GM10266 (cell line): ENCODE measurements around the gene APBA1.
A peak's percentile ranks its signal among the peaks of the same experiment; 100 is the strongest.

Source experiments
- DNase-seq: peaks from one replicate; pipeline ENCODE4 v3.0.0; 2012; ENCODE audit errors: extremely low spot score
- TF ChIP-seq, protein P1 (sequence below): IDR thresholded peaks from 2 replicates; pipeline ENCODE4 v1.5.1; 2012; ENCODE audit warnings: mild to moderate bottlenecking, low read depth; ENCODE audit not compliant: control insufficient read depth, insufficient read depth; ENCODE audit errors: missing control alignments

Gene APBA1

DNA sequence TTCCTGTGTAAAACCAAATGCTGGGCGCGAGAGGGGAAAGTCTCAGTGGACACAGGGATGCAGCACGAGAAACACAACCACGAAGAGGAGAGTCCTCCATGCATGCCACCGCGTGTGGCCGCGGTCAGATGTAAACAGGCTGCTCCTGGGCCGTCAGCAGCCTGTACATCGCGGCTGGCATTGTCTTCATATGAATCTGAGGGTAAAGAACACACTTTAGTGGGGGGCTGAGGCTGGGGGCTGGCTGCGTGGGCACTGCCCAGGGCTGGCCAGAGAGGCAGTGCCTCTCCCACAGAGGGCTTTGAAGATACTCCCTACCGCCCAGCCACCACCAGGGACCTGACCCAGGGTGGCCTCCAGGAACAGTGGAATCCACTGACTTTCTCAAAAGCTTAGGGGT, 241.0 kb downstream of the APBA1 start:
- DNase-seq, result no peak
- TF ChIP-seq, protein P1, sequence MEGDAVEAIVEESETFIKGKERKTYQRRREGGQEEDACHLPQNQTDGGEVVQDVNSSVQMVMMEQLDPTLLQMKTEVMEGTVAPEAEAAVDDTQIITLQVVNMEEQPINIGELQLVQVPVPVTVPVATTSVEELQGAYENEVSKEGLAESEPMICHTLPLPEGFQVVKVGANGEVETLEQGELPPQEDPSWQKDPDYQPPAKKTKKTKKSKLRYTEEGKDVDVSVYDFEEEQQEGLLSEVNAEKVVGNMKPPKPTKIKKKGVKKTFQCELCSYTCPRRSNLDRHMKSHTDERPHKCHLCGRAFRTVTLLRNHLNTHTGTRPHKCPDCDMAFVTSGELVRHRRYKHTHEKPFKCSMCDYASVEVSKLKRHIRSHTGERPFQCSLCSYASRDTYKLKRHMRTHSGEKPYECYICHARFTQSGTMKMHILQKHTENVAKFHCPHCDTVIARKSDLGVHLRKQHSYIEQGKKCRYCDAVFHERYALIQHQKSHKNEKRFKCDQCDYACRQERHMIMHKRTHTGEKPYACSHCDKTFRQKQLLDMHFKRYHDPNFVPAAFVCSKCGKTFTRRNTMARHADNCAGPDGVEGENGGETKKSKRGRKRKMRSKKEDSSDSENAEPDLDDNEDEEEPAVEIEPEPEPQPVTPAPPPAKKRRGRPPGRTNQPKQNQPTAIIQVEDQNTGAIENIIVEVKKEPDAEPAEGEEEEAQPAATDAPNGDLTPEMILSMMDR, result no peak

DNA sequence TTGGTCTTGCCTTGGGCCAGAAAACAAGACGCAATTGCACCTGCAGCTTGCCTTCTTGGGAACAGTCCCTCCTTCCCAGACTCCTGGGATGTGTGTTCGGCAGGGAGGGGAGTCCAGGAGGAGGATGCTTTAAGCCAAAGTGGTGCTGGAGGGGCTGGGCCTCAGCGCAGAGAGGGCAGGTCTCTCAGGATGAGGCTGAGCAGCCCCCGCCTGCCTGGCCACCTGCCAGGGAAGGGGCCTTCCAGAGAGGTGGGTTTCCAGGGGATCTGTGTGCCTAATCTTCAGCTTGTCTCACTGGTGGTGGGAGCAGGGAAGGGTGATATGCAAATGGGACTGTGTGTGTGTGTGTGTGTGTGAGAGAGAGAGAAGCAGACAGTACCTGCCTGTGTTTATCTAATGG, 242.0 kb downstream of the APBA1 start:
- no peak for DNase-seq
- TF ChIP-seq, protein P1, result no peak

DNA sequence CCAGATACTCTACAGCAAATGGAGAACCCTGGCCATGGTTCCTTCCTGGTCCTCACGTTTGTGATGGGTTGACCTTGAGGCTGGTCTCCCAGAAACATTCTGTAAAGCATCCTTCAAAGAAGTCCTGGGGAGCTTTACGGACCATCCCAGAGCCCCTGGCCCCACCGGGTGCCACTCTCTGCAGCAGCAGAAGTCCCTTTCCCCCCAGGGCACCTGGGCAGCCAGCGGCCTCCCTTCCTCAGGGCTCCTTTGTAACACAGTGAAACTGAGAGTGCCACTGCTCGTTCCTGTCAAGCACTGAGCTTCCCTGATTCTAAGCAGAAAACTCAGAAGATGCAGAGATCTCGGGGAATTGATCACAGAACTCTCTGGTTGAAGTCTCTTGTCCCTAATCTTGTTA, 242.9 kb downstream of the APBA1 start:
- TF ChIP-seq, protein P1, result no peak
- DNase-seq, result no peak

DNA sequence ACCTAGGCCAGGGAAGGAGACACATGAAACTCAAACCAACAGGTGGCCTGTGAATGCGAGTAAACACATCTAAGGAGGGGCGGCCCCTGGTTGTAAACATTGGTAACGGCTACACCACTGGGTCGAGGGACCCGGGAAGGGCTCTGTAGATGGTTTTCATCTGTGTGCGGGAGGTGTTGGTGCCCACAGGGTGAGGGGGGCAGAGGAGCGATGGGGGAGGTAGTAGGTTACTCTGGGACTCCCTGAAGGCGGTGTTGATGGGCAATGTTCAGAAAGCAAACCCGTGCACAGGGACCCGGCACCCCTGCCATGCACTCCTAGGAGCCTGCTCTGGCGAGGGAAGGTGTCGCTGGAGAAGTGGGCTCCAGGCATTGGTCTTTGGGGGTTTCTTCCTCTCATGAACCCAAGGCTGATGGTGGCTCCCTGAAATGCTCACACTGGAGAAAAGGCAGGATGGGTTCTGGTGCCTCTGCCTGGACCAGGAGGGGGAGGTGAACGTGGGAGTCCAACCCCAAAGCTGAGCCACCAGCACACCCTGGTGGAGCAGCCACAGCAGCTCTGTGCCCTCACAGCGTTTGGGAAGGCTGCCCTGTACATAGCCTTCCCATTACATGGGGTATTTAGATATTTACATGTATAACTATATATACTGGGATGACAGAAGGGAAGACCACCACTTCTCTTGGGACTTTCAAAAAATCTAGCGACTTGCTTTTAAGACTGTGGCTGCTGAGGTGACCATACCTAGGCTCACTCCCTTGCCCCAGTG, 244.0 kb downstream of the APBA1 start:
- TF ChIP-seq, protein P1, result no peak
- no peak for DNase-seq

DNA sequence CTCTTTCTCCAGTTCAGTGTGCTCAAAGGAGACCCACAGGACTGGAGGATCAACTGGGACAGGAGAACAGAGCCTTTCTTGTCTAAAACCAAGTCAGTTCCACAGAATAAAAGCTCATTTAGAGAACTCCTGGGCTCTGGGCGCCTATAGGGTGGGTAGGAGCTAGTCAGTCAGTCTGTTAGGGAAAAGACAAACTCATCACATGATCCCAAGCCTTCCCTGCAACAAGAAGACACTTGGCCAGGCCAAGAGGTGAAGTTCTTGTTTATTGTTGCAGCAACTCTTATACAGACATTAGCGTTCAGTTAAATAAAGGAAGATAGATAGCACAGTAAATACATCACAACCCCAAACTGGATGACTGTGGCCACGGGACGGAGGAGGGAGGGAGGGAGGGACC, 244.9 kb downstream of the APBA1 start:
- no peak for DNase-seq
- TF ChIP-seq, protein P1, result no peak

DNA sequence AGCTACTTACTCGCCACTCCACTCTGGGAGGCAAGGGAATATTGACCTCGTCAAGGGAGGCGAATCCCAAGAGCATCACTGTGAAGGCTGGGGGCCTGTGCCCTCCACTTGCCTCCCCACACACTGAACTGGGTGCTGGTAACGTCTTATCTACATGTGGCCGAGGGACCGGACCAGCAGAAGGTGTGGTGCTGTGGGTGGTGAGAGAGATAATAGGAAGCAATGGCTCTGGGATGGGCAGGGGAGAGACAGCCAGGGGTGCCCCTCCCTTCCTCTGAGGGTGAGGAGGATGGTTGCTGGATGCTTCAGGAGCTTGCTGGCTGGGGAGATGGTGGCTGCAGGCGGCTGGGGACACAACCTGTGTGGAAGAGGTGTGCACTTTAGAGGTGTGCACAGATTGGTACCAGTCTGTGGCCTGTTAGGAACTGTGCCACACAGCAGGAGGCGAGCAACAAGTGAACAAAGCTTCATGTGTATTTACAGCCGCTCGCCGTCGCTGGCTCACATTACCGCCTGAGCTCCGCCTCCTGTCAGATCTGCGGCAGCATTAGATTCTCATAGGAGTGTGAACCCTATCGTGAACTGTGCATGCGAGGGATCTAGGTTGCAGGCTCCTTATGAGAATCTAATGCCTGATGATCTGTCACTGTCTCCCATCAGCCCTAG, 246.9 kb downstream of the APBA1 start:
- TF ChIP-seq, protein P1, result no peak
- no peak for DNase-seq

DNA sequence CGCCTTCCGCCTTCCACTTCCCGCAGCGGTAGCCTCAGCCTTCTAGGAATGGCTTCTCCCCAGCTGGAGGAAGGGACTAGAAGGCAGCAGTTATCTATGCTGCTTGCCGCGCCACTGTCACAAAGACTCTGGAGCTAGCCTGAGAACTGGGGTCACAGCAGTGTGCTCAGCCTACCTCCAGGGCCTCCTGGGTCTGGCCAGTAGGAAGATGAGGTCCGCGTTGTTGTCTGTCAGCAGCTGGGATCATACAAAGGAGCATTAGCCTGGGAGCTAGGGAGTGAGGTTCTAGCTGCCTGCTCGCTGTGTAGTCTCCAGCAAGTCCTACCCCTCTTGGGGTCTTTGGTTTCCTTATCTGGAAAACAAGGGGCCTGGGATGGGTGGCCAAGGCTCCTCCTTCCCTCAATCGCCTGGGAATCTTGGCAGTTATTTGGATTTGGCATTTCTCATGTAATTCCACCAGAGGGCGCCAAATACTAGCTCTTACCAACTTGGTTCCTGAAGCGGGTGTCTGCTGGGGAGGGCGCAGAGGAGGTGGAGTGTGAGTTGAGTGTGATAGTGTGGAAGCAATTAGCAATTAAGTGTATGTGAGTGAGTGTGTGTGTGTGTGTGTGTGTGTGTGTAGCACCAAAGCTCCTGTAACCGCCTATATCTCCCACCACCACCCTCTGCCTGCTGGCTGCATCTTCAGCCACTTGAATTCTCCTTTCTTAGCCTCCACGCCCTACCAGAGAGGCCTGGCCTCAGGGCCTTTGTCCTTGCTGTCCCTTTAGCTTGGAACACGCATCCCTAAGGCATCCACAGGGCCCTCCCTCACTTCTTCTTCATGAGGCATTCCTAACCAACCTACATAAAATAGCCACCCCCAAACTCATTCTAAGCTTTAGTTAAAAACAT, 250.0 kb downstream of the APBA1 start:
- DNase-seq, result peak; percentile 78
- TF ChIP-seq, protein P1, result peak; percentile 86
